Measurements from ENCODE around the gene PTPRK. TPM values are rescaled to one million over a fixed set of nuclear protein-coding genes. Genes with fewer than 3 reads are reported as not detected.

Gene PTPRK
- total RNA-seq, 2 experiments from 2014 or later: 2.8 to 5.0 TPM

DNA sequence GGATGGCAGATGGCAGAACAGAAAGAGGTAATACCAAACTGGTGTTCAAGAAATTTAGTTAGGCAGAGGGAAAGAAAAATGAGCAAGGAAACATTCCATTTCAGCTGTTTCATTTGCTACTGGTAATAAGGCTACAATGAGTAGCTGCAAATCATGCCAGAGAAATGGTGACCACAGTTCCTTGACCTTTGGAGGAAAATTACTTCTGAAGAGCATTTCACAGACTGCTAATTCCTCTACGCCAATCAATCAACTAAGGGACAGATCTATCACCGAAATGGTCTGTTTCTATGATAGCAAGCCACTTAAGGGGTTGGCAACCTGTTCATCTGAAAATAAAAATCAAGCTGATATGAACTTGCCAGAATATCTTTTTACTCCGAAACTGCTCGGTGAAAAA, 119.5 kb downstream of the PTPRK start:
- H3K36me3 Mint-ChIP-seq: no peaks in the 10 kb centered on the region
- ATAC-seq (ENCODE audit: low read depth) (no peak), DNase-seq (no peak)
- POLR2A ChIA-PET: no interaction called here
- H3K4me1 Mint-ChIP-seq: no peaks in the 10 kb centered on the region
- no peaks in the 10 kb centered on the region for H3K27me3 Mint-ChIP-seq
- no peaks in the 10 kb centered on the region for H3K9me3 Mint-ChIP-seq
- no peak overlapping the region for H3K27ac Mint-ChIP-seq
- H3K4me3 Mint-ChIP-seq: no peak overlapping the region

DNA sequence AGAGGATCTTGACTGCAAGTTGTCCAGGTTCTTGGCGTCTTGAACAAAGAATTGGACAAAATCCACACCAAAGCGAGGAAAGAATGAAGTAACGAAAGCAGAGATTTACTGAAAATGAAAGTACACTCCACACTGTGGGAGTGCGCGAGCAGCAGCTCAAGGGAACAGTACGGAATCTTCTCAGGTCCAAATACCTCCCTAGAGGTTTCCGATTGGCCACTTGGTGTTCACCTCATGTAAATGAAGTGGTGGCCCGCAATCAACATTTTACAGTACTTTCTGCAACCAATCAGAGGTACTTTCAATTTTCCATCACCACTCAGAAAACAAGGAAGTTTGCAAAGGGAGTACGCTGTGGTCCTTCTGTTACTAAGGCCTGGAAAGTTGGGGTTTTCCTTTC, 122.4 kb downstream of the PTPRK start:
- H3K27ac Mint-ChIP-seq: no peak overlapping the region
- ATAC-seq (ENCODE audit: low read depth): no peak
- POLR2A ChIA-PET: no interaction called here
- no peak overlapping the region for H3K4me3 Mint-ChIP-seq
- no peak for DNase-seq
- no peaks in the 10 kb centered on the region for H3K9me3 Mint-ChIP-seq
- H3K36me3 Mint-ChIP-seq: no peaks in the 10 kb centered on the region
- no peaks in the 10 kb centered on the region for H3K27me3 Mint-ChIP-seq
- H3K4me1 Mint-ChIP-seq: peaks cover 3% of the 10 kb centered on the region

DNA sequence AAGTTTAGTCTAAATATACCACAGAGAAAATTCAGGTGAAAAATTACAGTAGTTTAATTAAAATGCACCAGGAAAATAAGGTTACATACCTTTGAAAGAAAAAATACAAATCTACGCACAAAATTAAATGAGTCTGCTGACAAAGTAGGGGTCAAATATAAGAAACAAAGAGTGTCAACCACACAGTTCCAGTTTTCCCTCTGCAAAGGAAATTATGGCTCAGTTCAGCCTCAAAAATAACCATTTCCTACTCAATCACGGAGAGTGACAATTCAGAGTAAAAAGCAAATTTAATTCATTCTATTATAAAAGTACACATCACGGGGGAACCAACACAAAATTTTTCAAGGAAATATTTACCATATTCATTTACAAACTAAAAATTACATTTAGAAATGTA, 124.8 kb downstream of the PTPRK start:
- H3K27me3 Mint-ChIP-seq: no peaks in the 10 kb centered on the region
- POLR2A ChIA-PET: no interaction called here
- DNase-seq (no peak), ATAC-seq (ENCODE audit: low read depth) (no peak)
- H3K4me1 Mint-ChIP-seq: peaks cover 3% of the 10 kb centered on the region
- H3K9me3 Mint-ChIP-seq: no peaks in the 10 kb centered on the region
- no peak overlapping the region for H3K27ac Mint-ChIP-seq
- no peak overlapping the region for H3K4me3 Mint-ChIP-seq
- no peaks in the 10 kb centered on the region for H3K36me3 Mint-ChIP-seq

- POLR2A ChIA-PET: no interaction called here
- ATAC-seq (ENCODE audit: low read depth): no peak
- no peak overlapping the region for H3K4me3 Mint-ChIP-seq
Measured at GRCh38 chr6:128395188-128395587, 125.2 kb downstream of the PTPRK start.

GRCh38 chr6:128394167-128394566, 126.2 kb downstream of the PTPRK start:
- Mint-ChIP-seq H3K27ac (no peak overlapping the region), H3K36me3 (no peaks in the 10 kb centered on the region), H3K9me3 (no peaks in the 10 kb centered on the region), H3K27me3 (no peaks in the 10 kb centered on the region), H3K4me1 (peaks cover 3% of the 10 kb centered on the region), H3K4me3 (no peak overlapping the region)
- no peak for DNase-seq
- POLR2A ChIA-PET: no interaction called here
- ATAC-seq (ENCODE audit: low read depth): no peak

More at GRCh38 chr6:128395188-128395587, 125.2 kb downstream of the PTPRK start:
- no peak for DNase-seq
- Mint-ChIP-seq H3K4me1 (peaks cover 3% of the 10 kb centered on the region), H3K27ac (no peak overlapping the region), H3K27me3 (no peaks in the 10 kb centered on the region), H3K36me3 (no peaks in the 10 kb centered on the region), H3K9me3 (no peaks in the 10 kb centered on the region)

GRCh38 chr6:128389820-128390534, 130.4 kb downstream of the PTPRK start:
- DNase-seq: no peak
- POLR2A ChIA-PET: no interaction called here
- no peaks in the 10 kb centered on the region for H3K36me3 Mint-ChIP-seq

DNA sequence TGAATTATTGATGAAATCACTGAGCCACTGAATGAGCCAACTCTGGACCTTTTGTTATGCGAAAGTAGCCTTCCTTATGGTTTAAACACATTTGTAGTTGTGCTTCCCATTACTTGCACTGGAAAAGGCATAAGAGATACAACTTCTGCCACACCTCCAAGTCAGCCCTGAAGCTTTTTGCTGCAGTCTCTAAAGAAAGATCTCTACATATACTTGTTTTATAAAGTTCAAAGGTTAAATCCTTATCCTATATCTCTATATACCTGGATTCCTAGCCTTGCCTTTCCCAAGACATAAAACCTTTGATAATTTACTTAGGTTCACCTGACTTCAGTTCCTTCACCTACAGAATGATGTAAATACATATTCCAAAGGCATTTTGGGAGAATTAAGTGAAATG, 132.0 kb downstream of the PTPRK start:
- POLR2A ChIA-PET: no interaction called here
- no peak for ATAC-seq (ENCODE audit: low read depth)
- no peaks in the 10 kb centered on the region for H3K27me3 Mint-ChIP-seq
- no peak overlapping the region for H3K4me3 Mint-ChIP-seq
- no peak for DNase-seq
- no peaks in the 10 kb centered on the region for H3K36me3 Mint-ChIP-seq
- no peaks in the 10 kb centered on the region for H3K4me1 Mint-ChIP-seq
- no peaks in the 10 kb centered on the region for H3K9me3 Mint-ChIP-seq
- no peak overlapping the region for H3K27ac Mint-ChIP-seq

More at GRCh38 chr6:128389820-128390534, 130.4 kb downstream of the PTPRK start:
- H3K4me3 Mint-ChIP-seq: no peak overlapping the region
- no peak for ATAC-seq (ENCODE audit: low read depth)
- no peaks in the 10 kb centered on the region for H3K27me3 Mint-ChIP-seq
- no peaks in the 10 kb centered on the region for H3K9me3 Mint-ChIP-seq
- H3K27ac Mint-ChIP-seq: no peak overlapping the region
- no peaks in the 10 kb centered on the region for H3K4me1 Mint-ChIP-seq

DNA sequence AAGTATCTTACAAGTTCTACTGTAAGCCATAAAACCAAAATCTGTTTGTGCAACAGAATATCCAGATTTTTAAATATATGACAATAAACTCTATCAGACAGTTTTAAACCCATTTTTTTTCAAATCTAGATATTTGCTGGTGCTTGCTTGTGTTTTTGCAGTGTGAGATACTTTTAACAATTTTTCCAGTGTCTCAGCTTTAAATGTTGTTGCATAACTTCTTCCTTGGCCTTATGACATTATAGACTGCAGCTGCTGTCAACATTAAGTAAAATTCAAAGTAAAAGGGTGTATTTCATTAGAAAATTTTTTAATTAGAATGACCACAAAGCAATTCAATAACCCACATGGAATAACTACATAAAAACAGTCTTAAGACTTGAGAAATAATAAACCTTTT, 139.5 kb downstream of the PTPRK start:
- POLR2A ChIA-PET: no interaction called here

GRCh38 chr6:128379577-128379976, 140.8 kb downstream of the PTPRK start:
- POLR2A ChIA-PET: no interaction called here
- Mint-ChIP-seq H3K4me3 (no peak overlapping the region), H3K27me3 (no peaks in the 10 kb centered on the region), H3K36me3 (peaks cover 7% of the 10 kb centered on the region), H3K27ac (no peak overlapping the region), H3K9me3 (peaks cover 12% of the 10 kb centered on the region), H3K4me1 (no peaks in the 10 kb centered on the region)
- ATAC-seq (ENCODE audit: low read depth) (no peak), DNase-seq (no peak)

More for the DNA sequence above, 139.5 kb downstream of the PTPRK start:
- Mint-ChIP-seq H3K36me3 (peaks cover 7% of the 10 kb centered on the region), H3K4me3 (no peak overlapping the region), H3K27ac (no peak overlapping the region), H3K4me1 (no peaks in the 10 kb centered on the region), H3K27me3 (no peaks in the 10 kb centered on the region), H3K9me3 (peaks cover 8% of the 10 kb centered on the region)
- ATAC-seq (ENCODE audit: low read depth) (no peak), DNase-seq (no peak)

- POLR2A ChIA-PET: no interaction called here
- Mint-ChIP-seq H3K9me3 (peaks cover 17% of the 10 kb centered on the region), H3K4me1 (peaks cover 2% of the 10 kb centered on the region), H3K27ac (no peak overlapping the region), H3K4me3 (no peak overlapping the region), H3K27me3 (no peaks in the 10 kb centered on the region), H3K36me3 (peaks cover 8% of the 10 kb centered on the region)
- DNase-seq: no peak
- ATAC-seq (ENCODE audit: low read depth): no peak
Measured at GRCh38 chr6:128376952-128377503, 143.4 kb downstream of the PTPRK start.

- Mint-ChIP-seq H3K9me3 (peaks cover 10% of the 10 kb centered on the region), H3K4me1 (peaks cover 3% of the 10 kb centered on the region), H3K36me3 (peaks cover 1% of the 10 kb centered on the region), H3K4me3 (no peak overlapping the region), H3K27me3 (no peaks in the 10 kb centered on the region), H3K27ac (no peak overlapping the region)
- DNase-seq (no peak), ATAC-seq (ENCODE audit: low read depth) (no peak)
- POLR2A ChIA-PET: no interaction called here
Measured at GRCh38 chr6:128371136-128371535, 149.3 kb downstream of the PTPRK start.

- Mint-ChIP-seq H3K27me3 (no peaks in the 10 kb centered on the region), H3K27ac (no peak overlapping the region), H3K4me1 (peaks cover 3% of the 10 kb centered on the region), H3K9me3 (peaks cover 8% of the 10 kb centered on the region), H3K36me3 (peaks cover 1% of the 10 kb centered on the region), H3K4me3 (no peak overlapping the region)
- ATAC-seq (ENCODE audit: low read depth): no peak
- POLR2A ChIA-PET: no interaction called here
- no peak for DNase-seq
Measured at GRCh38 chr6:128370072-128370471, 150.3 kb downstream of the PTPRK start.

DNA sequence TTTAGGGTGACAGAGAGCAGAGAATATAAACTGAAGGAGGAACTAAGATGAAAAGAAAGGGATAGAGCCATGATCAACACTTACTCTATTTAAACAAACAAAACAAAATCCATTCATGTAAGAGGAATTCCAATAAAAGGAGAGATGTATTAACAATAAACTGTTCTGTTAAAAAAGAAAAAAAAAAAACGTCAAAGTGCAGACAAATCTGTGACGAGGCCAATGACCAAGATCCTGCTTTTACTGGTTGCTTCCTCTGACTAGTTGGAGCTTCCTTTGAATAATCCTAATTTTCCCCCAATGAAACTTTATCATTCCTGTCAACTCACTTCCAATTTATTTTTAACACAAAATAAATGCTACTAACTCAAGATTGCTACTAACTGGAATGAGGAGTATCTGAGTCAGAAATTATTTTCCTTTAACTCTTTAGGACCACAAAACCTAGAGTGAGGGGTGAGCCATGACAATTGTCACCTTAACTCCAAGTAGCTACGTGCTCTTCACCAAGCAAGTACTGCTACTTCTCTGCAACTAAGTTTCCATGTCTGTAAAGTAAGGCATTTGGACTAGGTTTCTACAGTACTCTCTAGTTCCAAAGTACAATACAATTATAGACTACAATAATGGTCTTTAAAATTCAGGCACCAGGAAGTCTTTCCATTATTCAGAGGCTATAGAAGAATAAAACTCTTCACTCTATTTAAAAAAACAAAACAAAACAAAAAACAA, 152.0 kb downstream of the PTPRK start:
- H3K9me3 Mint-ChIP-seq: no peaks in the 10 kb centered on the region
- H3K27ac Mint-ChIP-seq: no peak overlapping the region
- peaks cover 3% of the 10 kb centered on the region for H3K4me1 Mint-ChIP-seq
- H3K27me3 Mint-ChIP-seq: no peaks in the 10 kb centered on the region
- no peak for ATAC-seq (ENCODE audit: low read depth)
- no peak for DNase-seq
- POLR2A ChIA-PET: no interaction called here
- no peak overlapping the region for H3K4me3 Mint-ChIP-seq
- H3K36me3 Mint-ChIP-seq: no peaks in the 10 kb centered on the region

DNA sequence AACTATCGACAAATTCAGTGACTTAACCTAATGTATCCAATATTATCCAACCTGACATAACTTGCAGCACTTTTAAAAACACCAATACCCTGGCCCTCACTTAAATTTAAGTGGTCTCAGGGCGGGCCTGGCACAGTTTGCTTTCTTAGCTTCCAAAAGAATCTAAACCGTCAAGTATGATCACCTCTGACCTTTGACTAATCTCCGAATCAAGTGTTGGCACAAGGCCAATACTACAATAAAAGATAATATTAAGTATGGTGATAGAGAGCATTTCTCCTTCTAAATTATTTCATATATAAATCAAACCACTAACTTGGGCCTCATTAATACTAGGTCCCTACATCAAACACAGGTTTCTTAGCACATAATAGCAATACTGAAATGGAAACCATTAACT, 153.0 kb downstream of the PTPRK start:
- H3K4me3 Mint-ChIP-seq: no peak overlapping the region
- H3K27me3 Mint-ChIP-seq: no peaks in the 10 kb centered on the region
- POLR2A ChIA-PET: no interaction called here
- H3K4me1 Mint-ChIP-seq: peaks cover 2% of the 10 kb centered on the region
- H3K36me3 Mint-ChIP-seq: no peaks in the 10 kb centered on the region
- no peak overlapping the region for H3K27ac Mint-ChIP-seq
- H3K9me3 Mint-ChIP-seq: no peaks in the 10 kb centered on the region
- no peak for ATAC-seq (ENCODE audit: low read depth)
- no peak for DNase-seq
